Endothelial cell of umbilical vein (primary cell): ENCODE results near the gene LAMP5. TPM values are rescaled to one million over a fixed set of nuclear protein-coding genes. Genes with fewer than 3 reads are reported as not detected.

Experiments used
- BruUV-seq: library from RNA; stranded (reverse); fragments of 400-500 nt; replicated peaks from 2 replicates; lab custom pipeline; 2021; lab: Mats Ljungman, UMichigan
- CTCF ChIA-PET: fragments of 300-600, 350-600 bp; sonication (Branson Sonifier 250); formaldehyde crosslinking; loops from one replicate; lab custom pipeline; 2021; ENCODE audit warnings: antibody characterized with exemption, inconsistent platforms; lab: Charles Lee
- POLR2A ChIA-PET: fragments of 300-600, 350-600 bp; sonication (Branson Sonifier 250); formaldehyde crosslinking; loops from one replicate; lab custom pipeline; 2021; ENCODE audit warnings: antibody characterized with exemption, inconsistent platforms; lab: Charles Lee
- DNase-seq: peaks from one replicate; pipeline ENCODE4 v3.0.0-alpha.2; 2011; ENCODE audit warnings: low read depth, low spot score
- FAIRE-seq: peaks from 2 replicates; lab custom pipeline; 2011; peaks lifted over from hg19 to GRCh38; lab: Jason Lieb, UNC
- H2AFZ ChIP-seq: 2 replicates; pipeline ENCODE4 v1.6.0; 2012; ENCODE audit warnings: low read depth, low read length, control low read depth, inconsistent platforms
- H3K27ac ChIP-seq: 2 replicates; pipeline ENCODE4 v1.5.1; 2011; ENCODE audit warnings: low read depth, mild to moderate bottlenecking, control low read depth, low read length, moderate library complexity; ENCODE audit not compliant: insufficient read depth
- H3K27me3 ChIP-seq, 2 experiments: 2 replicates each; pipeline versions ENCODE4 v1.6.0 to v1.6.1; 2011; ENCODE audit warnings: low read length in 2 of 2, mixed read lengths in 1 of 2; ENCODE audit not compliant: control insufficient read depth in 2 of 2, insufficient read depth in 2 of 2
- H3K36me3 ChIP-seq, 2 experiments: 2 replicates in 1 of 2; 3 replicates in 1 of 2; pipeline ENCODE4 v1.5.1; 2011; ENCODE audit warnings: low read length in 2 of 2, mild to moderate bottlenecking in 1 of 2, moderate library complexity in 1 of 2; ENCODE audit not compliant: control insufficient read depth in 2 of 2, insufficient read depth in 2 of 2; ENCODE audit errors: extremely low read depth in 1 of 2
- H3K4me1 ChIP-seq: 3 replicates; pipeline ENCODE4 v1.5.1; 2011; ENCODE audit warnings: mild to moderate bottlenecking, low read length; ENCODE audit not compliant: control insufficient read depth, insufficient read depth; ENCODE audit errors: extremely low read depth
- H3K4me2 ChIP-seq: 2 replicates; pipeline ENCODE4 v1.6.1; 2011; ENCODE audit warnings: low read length, control low read depth, mixed read lengths; ENCODE audit not compliant: insufficient read depth
- H3K4me3 ChIP-seq, 3 experiments: fragments of 200-600 bp in 1 of 3; sonication (generic), shearing (Covaris generic) in 1 of 3; replicated peaks in 1 of 3; 2 replicates each; pipeline ENCODE4 v1.5.1; 2011 to 2016; ENCODE audit warnings: control low read depth in 3 of 3, low read length in 3 of 3, mild to moderate bottlenecking in 2 of 3, inconsistent platforms in 1 of 3, low read depth in 1 of 3, moderate library complexity in 1 of 3; ENCODE audit not compliant: insufficient read depth in 1 of 3
- H3K79me2 ChIP-seq: 2 replicates; pipeline ENCODE4 v1.6.0; 2012; ENCODE audit warnings: low read length, inconsistent platforms; ENCODE audit not compliant: control insufficient read depth, insufficient read depth
- H3K9ac ChIP-seq: replicated peaks from 2 replicates; pipeline ENCODE3; 2011; ENCODE audit warnings: low read length, control low read depth; ENCODE audit not compliant: insufficient read depth; ENCODE audit errors: extremely low read depth
- H3K9me1 ChIP-seq: replicated peaks from 3 replicates; pipeline ENCODE4 v1.6.0; 2011; ENCODE audit warnings: mild to moderate bottlenecking, low read length; ENCODE audit not compliant: control insufficient read depth, insufficient read depth; ENCODE audit errors: extremely low read depth
- H3K9me3 ChIP-seq: replicated peaks from 2 replicates; pipeline ENCODE4 v1.5.1; 2012; ENCODE audit warnings: low read length, inconsistent platforms; ENCODE audit not compliant: control insufficient read depth, insufficient read depth
- H4K20me1 ChIP-seq: replicated peaks from 2 replicates; pipeline ENCODE3; 2011; ENCODE audit warnings: mild to moderate bottlenecking, low read length; ENCODE audit not compliant: control insufficient read depth, insufficient read depth; ENCODE audit errors: extremely low read depth
- EZH2 ChIP-seq: IDR thresholded peaks from 2 replicates; pipeline ENCODE4 v1.6.1; 2012; ENCODE audit warnings: borderline replicate concordance, low read depth, mild to moderate bottlenecking, moderate library complexity, low read length, inconsistent platforms; ENCODE audit not compliant: severe bottlenecking
- GATA2 ChIP-seq: IDR thresholded peaks from 2 replicates; pipeline ENCODE4 v1.7.0; 2011; ENCODE audit warnings: low read depth, mild to moderate bottlenecking, moderate library complexity, mixed read lengths, low read length; ENCODE audit not compliant: insufficient read length, insufficient read depth
- MYC ChIP-seq: IDR thresholded peaks from one replicate; pipeline ENCODE4 v1.6.1; 2011; ENCODE audit warnings: mild to moderate bottlenecking, low read depth, low read length
- POLR2AphosphoS5 ChIP-seq: IDR thresholded peaks from 2 replicates; pipeline ENCODE4 v1.6.1; 2012; ENCODE audit warnings: low read depth, mild to moderate bottlenecking, control low read depth, low read length, moderate library complexity; ENCODE audit not compliant: insufficient read depth
- dilution Hi-C: fragments of 300-500 bp; cut with MboI; formaldehyde crosslinking; loops from one replicate; pipeline ENCODE4 v1.15.0; 2019; ENCODE audit warnings: low sequenced_read_pairs; ENCODE audit not compliant: extremely low pct_ligation_motif_present
- intact Hi-C: fragments of 100-400 bp; cut with micrococcal nuclease; formaldehyde crosslinking; loops from one replicate; pipeline ENCODE4 v1.10.0; 2022
- polyA plus RNA-seq, 4 experiments: library from polyadenylated mRNA; depleted of rRNA in 3 of 4; stranded (reverse) in 3 of 4; unstranded in 1 of 4; fragments of >200 nt; gene quantifications; 2 replicates each; pipeline versions ENCODE4 v1.2.1 to v1.2.3, GENCODE V29; 2011 to 2012; ENCODE audit warnings: missing spikeins in 1 of 4
- total RNA-seq: library from RNA; stranded (reverse); gene quantifications from 2 replicates; pipeline ENCODE4 v1.2.3, GENCODE V29; 2021
- TF ChIP-seq, protein P1 (sequence below), 2 donors: IDR thresholded peaks; 1 replicate in 1 of 2; 2 replicates in 1 of 2; pipeline ENCODE4 v1.5.1; 2011; ENCODE audit warnings: low read length in 2 of 2, mild to moderate bottlenecking in 2 of 2, moderate library complexity in 2 of 2, control low read depth in 1 of 2, inconsistent platforms in 1 of 2, low read depth in 1 of 2; ENCODE audit not compliant: insufficient read depth in 1 of 2; ENCODE audit errors: extremely low read depth in 1 of 2

Gene LAMP5
- total and polyA plus RNA-seq, 2 donors (not counting 3 experiments of a cell fraction or from before 2014, with no cell fraction given): not detected

DNA sequence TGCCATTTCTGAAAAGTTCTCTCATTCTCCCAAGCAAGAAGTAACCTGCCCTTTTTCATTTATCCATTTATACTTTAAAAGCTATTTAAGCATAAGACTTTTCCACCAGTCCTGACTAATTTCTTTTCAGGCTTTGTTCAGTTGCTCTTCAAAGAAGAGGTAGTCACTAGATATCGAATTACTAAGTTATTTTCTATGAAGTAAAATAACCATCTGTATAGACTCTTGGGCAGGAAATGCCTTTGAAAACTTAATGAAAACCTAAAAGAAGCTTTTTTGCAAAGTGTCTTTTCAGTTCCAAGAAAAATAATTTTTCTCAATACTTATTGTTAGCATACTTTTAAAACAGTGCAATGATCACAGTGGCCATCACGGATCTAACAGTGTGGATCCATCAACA, 31.3 kb upstream of the LAMP5 start:
- TF ChIP-seq MYC (no peak), GATA2 (no peak), EZH2 (no peak), POLR2AphosphoS5 (no peak)
- TF ChIP-seq, protein P1, sequence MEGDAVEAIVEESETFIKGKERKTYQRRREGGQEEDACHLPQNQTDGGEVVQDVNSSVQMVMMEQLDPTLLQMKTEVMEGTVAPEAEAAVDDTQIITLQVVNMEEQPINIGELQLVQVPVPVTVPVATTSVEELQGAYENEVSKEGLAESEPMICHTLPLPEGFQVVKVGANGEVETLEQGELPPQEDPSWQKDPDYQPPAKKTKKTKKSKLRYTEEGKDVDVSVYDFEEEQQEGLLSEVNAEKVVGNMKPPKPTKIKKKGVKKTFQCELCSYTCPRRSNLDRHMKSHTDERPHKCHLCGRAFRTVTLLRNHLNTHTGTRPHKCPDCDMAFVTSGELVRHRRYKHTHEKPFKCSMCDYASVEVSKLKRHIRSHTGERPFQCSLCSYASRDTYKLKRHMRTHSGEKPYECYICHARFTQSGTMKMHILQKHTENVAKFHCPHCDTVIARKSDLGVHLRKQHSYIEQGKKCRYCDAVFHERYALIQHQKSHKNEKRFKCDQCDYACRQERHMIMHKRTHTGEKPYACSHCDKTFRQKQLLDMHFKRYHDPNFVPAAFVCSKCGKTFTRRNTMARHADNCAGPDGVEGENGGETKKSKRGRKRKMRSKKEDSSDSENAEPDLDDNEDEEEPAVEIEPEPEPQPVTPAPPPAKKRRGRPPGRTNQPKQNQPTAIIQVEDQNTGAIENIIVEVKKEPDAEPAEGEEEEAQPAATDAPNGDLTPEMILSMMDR (IDR thresholded peaks at IDR 0.05; ENCODE audit: extremely low read depth in 1 of 2, insufficient read depth in 1 of 2, low read depth in 1 of 2, low read length in 2 of 2): no peak

More for the DNA sequence above, 31.3 kb upstream of the LAMP5 start:
- Histone ChIP-seq H3K36me3 (no peaks in the 10 kb centered on the region), H3K79me2 (no peaks in the 10 kb centered on the region), H3K4me3 (no peak overlapping the region), H3K9me1 (no peaks in the 10 kb centered on the region), H4K20me1 (no peaks in the 10 kb centered on the region), H3K9ac (no peak overlapping the region), H3K9me3 (no peaks in the 10 kb centered on the region), H3K27me3 (no peaks in the 10 kb centered on the region), H3K27ac (no peak overlapping the region), H2AFZ (no peak overlapping the region), H3K4me2 (no peak overlapping the region), H3K4me1 (no peaks in the 10 kb centered on the region)
- no peak for FAIRE-seq
- intact Hi-C loops: no loop called here
- POLR2A ChIA-PET: no interaction called here
- dilution Hi-C loops: no loop called here
- CTCF ChIA-PET: interaction anchor here (1.3 kb wide), 1 partner anchor 11 kb away, joined by 4 read pairs; no protein-coding TSS in a partner anchor
- no TSS peak for BruUV-seq
- DNase-seq: no peak
